HG03095 (cell line): ENCODE measurements around the gene PRSS33.

Source experiments
- ATAC-seq: cut with Tn5 transposase; IDR thresholded peaks from one replicate; pipeline ENCODE4 v1.9.1; 2021; ENCODE audit warnings: moderate library complexity; ENCODE audit not compliant: unreplicated experiment

The PRSS33 gene

GRCh38 chr16:2787406-2787805, at the start of gene PRSS33:
Gene PRSS33 (minus strand): TSS chr16:2787560. CDS start chr16:2786547, 1,013 bp downstream.
- ATAC-seq, result no peak

- no peak for ATAC-seq
Measured at GRCh38 chr16:2836646-2837508, 49.5 kb upstream of the PRSS33 start.

DNA sequence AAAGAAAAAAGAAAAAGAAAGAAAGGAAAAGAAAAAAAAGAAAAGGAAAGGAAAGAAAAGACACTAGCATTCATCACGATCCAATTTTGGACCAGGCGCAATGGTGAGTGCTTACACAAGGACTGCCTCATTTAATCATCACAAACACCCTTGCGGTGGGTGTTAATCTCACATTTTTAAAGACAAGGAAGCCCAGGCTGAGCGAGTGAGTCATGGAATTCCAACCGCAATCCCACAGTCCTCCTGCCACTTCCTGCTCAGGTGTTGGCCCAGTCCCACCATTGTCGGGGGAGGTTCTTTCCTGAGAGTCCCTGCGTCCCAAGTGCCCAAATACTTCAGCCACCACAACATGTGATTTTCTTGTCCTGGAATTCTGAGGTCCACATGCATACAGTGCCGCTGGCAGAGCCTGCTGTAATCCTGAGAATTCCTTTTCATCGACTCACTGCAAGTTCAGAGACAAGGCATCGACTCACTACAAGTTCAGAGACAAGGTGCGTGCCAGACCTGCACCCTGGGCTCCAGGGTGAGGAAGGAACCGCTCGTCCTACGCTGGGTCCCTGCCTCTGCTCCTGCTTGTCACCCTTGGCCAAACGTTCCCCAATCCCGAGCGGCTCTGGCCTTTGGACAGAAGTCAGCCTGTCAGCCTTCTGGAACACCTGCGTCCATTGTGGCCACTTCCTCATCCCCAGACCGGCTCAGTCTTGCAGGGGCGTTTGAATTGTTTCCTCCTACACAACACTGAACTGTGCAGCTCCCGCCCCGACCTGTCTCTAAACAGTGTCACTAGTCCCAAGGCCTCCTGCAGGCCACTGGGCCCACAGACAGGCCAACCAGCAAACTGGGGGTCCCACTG, 48.5 kb upstream of the PRSS33 start:
- ATAC-seq, result no peak

DNA sequence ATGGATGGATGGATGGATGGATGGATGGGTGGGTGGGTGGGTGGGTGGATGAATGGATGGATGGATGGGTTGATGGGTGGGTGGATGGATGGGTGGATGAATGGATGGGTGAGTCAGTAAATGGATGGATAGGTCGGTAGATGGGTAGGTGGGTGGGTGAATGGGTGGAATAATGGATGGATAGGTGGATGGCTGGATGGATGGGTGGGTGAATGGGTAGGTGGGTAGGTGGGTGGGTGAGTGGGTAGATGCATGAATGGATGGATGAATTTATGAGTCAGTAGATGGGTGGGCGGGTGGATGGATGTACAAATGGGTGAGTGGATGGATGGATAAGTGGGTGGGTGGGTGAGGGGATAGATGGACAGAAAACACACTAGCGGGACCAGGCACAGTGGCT, 47.6 kb upstream of the PRSS33 start:
- no peak for ATAC-seq

GRCh38 chr16:2833776-2834175, 46.4 kb upstream of the PRSS33 start:
- ATAC-seq, result no peak

GRCh38 chr16:2831203-2831602, 43.8 kb upstream of the PRSS33 start:
- ATAC-seq, result no peak

- ATAC-seq, result no peak
Measured at GRCh38 chr16:2830355-2830695, 43.0 kb upstream of the PRSS33 start.

GRCh38 chr16:2829501-2830354, 42.4 kb upstream of the PRSS33 start, which contains the start of gene ZG16B:
Gene ZG16B (plus strand): TSS chr16:2830303. CDS start chr16:2830442, 139 bp downstream.
- ATAC-seq, result no peak

GRCh38 chr16:2828876-2829430, 41.6 kb upstream of the PRSS33 start:
- no peak for ATAC-seq

DNA sequence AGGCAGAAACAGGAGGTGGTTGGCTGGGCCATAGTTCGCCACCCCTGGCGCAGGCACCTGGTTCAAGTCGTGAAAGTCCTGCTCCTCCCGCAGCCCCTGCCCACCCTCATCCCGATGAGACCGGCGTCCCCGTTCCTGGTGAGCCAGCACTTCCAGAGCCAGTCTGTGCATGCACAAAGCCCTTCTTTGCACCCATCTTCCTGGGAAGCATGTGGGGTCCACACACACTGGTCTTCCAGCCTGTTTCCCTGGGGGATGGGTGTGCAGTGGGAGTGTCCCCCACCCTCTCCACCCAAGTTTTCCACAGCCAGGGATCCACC, 41.1 kb upstream of the PRSS33 start:
- no peak for ATAC-seq

- no peak for ATAC-seq
Measured at GRCh38 chr16:2827831-2828520, 40.6 kb upstream of the PRSS33 start.

DNA sequence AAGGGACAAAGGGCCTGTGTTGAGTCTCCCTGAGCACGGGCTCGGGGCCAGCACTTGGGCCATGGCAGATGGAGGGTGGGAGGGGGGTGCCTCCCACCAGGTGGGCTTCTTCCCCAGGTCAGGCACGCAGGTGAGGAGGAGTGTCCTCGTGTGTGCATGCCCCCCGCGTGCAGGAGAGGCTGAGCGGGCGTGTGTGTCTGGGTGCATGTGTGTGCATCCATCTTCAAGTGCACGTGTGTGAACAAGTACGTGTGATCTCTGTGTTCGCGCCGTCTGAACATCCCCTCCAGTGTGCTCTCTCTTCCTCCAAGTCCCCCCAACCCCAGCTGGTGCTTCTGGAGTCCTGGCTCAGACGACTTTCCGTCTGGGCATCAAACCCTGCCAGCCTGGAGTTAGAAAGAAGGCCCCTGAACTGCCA, 40.0 kb upstream of the PRSS33 start:
- no peak for ATAC-seq

- no peak for ATAC-seq
Measured at GRCh38 chr16:2826591-2827373, 39.4 kb upstream of the PRSS33 start.

GRCh38 chr16:2825906-2826305, 38.5 kb upstream of the PRSS33 start:
- no peak for ATAC-seq

DNA sequence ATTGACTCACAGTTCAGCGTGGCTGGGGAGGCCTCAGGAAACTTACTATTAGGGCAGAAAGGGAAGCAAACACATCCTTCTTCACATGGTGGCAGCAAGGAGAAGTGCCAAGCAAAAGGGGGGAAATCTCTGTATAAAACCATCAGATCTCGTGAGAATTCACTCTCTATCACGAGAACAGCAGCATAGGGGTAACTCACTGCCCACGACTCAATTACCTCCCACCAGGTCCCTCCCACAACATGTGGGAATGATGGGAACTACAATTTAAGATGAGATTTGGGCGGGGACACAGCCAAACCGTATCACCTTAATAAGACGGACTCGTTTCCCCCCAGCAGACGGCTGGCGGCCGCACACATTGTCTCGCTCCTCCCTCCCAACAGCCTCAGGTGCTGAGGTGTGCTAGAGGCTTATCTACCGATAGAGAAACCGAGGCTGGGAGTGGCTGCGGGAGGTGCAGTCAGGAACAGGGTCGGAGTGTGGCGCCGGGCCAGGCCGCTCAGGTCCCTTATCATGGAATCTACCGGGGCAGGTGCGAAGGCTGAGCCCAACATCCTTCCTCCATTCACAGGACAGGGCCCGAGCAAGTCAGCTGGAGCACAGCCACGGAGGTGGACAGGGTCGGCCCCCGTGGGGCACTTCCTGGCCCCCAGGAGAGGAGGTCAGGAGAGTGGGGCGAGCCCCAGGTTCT, 37.8 kb upstream of the PRSS33 start:
- ATAC-seq, result no peak

DNA sequence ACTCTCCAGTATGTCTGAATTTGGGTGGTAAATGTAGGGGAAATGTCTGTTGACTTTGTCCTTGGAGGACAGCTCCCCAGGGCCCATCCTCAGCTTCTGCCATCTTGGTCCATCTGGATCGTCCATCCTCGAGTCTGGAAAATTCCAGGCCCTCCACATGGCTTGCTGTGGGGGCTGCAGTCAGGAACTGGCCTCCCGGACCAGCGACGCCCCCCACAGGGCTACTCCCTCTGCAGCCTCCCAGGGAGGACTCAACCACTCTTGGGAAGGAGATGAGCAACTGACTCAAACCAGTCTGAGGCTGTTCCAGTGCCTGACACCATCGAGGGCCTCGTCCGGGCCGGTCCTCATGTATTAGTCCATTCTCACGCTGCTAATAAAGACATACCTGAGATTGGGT, 37.3 kb upstream of the PRSS33 start:
- no peak for ATAC-seq

- no peak for ATAC-seq
Measured at GRCh38 chr16:2822496-2822895, 35.1 kb upstream of the PRSS33 start.

DNA sequence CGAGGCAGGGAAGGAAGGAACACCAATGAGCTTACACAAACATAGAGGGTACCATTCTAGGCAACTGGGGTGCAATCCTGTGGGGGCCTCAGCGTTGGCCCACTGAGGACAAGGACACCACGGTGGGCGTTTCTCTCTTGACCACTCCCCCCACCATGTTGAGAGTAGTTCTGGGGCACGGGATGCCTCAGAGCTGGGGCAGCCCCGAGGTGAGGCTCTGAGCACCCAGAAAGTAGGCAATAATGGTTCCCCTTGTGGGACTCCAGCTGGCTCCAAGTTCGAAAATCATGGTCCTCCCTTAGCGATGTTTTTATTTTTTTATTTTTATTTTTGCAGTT, 34.8 kb upstream of the PRSS33 start:
- ATAC-seq, result no peak
